HG02759 (cell line): Measurements from ENCODE around the gene MAN2B2.
"Not testable (repeated sequence)": the region's sequence is repeated elsewhere in the genome, so short reads cannot be mapped to it uniquely, and the experiment has no call there.

Experiments
- ATAC-seq: cut with Tn5 transposase; IDR thresholded peaks from one replicate; pipeline ENCODE4 v1.9.1; 2021; ENCODE audit warnings: mild to moderate bottlenecking, moderate library complexity; ENCODE audit not compliant: unreplicated experiment

MAN2B2 gene

GRCh38 chr4:6663596-6664393 is 88.8 kb downstream of the MAN2B2 start:
- ATAC-seq = no peak

- no peak for ATAC-seq
These were observed 90.3 kb downstream of the MAN2B2 start for GRCh38 chr4:6665320-6665654.

GRCh38 chr4:6668391-6668790 is 93.4 kb downstream of the MAN2B2 start:
- ATAC-seq = no peak

GRCh38 chr4:6671648-6672047 is 96.7 kb downstream of the MAN2B2 start:
- no peak for ATAC-seq

GRCh38 chr4:6672131-6672530 is 97.1 kb downstream of the MAN2B2 start:
- ATAC-seq = no peak

- not testable (repeated sequence) for ATAC-seq
These were observed 97.7 kb downstream of the MAN2B2 start for GRCh38 chr4:6672541-6673190.
